ENCODE measurements around the gene CTSS.

The CTSS gene

DNA sequence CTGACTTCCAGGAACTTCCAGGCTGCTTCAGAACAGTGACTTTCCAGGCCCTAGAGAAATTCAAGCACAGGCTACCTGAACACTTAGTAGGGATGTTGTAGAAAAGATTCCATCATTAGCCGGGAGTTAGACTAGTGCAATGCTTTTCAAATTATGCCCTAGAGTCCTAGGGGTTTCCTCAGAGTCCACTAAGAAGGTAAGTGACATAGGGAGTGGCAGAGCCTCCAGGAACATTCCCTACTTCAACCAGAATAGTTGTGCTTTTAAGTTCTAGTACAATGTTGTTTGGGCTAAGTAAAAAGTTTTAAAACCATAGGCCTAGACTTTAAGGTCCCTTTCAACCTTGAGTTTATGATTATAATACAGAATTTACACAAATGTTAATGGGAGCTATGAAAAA lies 59.5 kb downstream of the CTSS start:
- DNase-seq (ENCODE audit: low read depth in 1 of 2, low spot score in 1 of 2), result no peak

- no peak for DNase-seq (ENCODE audit: low read depth in 1 of 2, low spot score in 1 of 2)
Measured at GRCh38 chr1:150703427-150703826, 62.2 kb downstream of the CTSS start.

DNA sequence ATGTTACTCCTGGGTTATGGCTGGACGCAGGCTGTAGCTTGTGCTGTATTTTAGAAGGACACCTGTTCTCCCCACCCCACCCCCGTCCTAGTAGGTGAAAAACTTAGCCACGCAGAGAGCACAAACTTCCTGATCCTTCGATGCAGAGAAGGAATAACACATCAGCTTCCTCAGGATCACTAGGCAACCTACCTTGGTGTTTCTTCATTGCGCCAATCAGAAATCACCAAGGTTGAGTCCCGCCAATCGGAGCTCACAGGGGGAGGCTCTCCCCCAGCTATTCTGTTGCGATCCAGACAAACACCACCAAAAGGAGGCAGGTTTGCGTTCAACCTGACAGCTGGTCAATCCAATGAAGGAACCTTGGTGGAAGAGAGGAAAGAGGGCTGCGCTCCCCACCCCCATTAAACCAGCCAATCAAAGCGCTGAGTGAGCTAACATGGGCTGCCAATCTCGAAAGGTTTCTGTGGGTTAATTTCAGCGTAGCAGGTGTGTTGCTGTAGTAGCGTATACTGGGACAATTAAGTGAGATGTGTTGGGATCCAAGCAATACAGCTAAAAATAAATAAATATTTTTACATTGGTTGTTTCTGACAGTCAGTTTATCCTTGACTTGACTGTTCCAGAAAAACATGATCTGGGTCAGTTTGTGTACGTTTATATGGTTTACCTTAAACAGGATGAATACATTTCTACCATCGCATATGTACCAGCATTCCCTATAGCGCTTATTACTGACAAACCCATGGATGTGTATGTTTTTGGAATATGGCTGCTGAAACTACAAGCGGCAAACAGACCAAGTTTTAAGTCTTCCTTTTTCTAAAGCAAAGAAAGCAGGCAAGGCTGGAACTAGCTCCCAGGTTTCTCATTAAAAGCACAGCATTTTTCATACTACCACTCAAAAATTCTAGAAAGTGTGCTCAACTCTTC lies 68.3 kb downstream of the CTSS start, which contains the start of gene GOLPH3L:
Gene GOLPH3L (minus strand): TSS at position 160 of the 933 bp plus-strand sequence. CDS start 2,316 bp downstream, outside the sequence.
- DNase-seq (ENCODE audit: low read depth in 1 of 2, low spot score in 1 of 2), result peak; percentile 65 to 78

DNA sequence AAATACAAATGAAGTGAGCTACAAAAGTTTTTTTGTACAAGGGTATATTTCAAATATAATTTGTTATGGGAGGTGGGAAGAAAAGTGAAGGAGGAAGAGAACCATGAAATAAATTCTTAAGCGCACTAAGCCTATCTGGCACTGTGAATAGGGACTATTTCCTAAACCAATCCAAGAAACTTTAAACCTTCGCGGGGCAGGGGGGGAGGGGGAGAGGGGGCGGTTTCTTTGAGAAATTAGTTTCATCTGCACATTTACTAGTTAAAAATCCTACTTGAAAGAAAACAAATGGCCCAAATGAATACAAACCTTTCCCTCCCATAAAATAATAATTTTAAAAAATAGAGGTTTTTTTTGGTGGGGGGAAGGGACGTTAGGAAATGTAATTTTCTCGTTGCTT lies 69.0 kb downstream of the CTSS start:
- DNase-seq (ENCODE audit: low read depth in 1 of 2, low spot score in 1 of 2), result no peak

DNA sequence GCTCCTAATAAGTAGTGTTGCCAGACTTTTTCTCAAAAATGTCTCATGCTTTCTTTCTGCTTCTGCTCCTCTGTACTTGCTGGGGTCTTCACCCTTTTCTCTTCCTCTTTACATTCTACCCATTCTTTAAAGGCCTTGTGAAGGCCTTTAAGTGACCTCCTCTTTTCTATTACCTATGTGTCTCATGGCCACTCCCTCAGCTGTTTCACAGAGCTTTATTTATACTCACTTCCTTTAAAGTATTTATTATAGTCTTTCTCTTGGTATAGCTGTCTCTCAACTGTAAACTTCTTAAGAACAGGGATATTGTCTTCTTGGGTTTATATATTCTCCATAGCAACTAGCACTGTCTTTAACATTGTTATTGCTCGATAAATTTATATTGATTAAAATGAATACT lies 69.4 kb downstream of the CTSS start:
- no peak for DNase-seq (ENCODE audit: low read depth in 1 of 2, low spot score in 1 of 2)

DNA sequence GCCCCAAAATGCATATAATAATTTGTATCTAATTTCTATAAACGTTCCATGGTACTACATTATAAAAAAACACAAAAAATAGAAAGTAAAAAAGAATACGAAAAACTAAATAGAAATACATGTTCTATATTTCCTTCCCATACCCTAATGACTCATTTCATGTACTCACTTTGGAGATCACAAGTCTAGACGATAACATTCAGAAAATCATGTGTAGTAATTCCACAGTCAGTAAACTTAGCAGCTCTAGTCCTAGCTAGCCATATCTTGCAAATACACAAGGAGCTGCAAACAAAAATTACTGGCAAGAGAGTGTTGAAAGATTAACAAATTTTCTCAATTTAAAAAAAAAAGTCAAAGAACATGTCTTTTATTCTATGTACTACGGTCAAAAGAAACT lies 70.0 kb downstream of the CTSS start:
- no peak for DNase-seq (ENCODE audit: low read depth in 1 of 2, low spot score in 1 of 2)

GRCh38 chr1:150692720-150693119 lies 72.9 kb downstream of the CTSS start:
- DNase-seq (ENCODE audit: low read depth in 1 of 2, low spot score in 1 of 2), result no peak

GRCh38 chr1:150688763-150689162 lies 76.8 kb downstream of the CTSS start:
- no peak for DNase-seq (ENCODE audit: low read depth in 1 of 2, low spot score in 1 of 2)

DNA sequence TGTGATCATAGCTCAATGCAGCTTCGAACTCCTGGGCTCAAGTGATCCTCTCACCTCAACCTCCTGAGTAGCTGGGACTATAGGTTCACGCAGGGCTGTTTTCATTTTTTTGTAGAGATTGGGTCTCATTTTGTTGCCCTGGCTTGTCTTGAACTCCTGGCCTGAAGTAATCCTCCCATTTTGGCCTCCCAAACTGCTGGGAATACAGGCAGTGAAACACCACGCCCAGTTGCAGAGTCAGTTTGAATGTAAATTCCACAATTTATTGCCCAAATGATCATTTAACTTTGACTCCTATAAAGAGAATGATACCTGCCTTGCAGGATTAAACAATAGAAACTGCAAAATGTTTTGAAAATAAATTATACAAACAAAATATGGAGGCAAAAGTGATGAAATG lies 79.3 kb downstream of the CTSS start:
- DNase-seq (ENCODE audit: low read depth in 1 of 2, low spot score in 1 of 2), result no peak

DNA sequence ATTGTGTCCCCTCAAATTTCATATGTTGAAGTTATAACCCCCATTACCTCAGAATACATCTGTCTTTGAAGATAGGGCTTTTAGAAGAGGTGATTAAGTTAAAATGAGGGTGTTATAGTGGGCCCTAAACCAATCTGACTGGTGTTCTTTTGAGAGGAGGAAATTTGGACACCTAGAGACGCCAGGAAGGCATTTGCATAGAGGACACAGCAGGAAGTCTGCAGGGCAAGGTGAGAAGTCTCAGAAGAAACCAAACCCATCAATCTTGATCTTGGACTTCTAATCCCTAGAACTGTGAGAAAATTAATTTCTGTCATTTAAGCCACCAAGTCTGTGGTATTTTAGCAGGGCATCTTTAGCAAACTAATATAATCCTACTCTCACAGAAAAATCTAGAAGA lies 81.7 kb downstream of the CTSS start:
- no peak for DNase-seq (ENCODE audit: low read depth in 1 of 2, low spot score in 1 of 2)

Data from activated T-helper 1 cell treated with anti-CD3 and anti-CD28 coated beads, Interleukin-2, amount 50 U/mL, for 16 hours (primary cell).